H1 (cell line): ENCODE results near the gene RBP3. TPM values are rescaled to one million over a fixed set of nuclear protein-coding genes. Genes with fewer than 3 reads are reported as not detected.

ENCODE experiments used
- CTCF ChIA-PET: fragments of 300-600 bp; sonication (Branson Sonifier 250); formaldehyde crosslinking; loops from one replicate; lab custom pipeline; 2021; ENCODE audit not compliant: partially characterized antibody; lab: Charles Lee
- POLR2A ChIA-PET: fragments of 300-600 bp; sonication (Branson Sonifier 250); formaldehyde crosslinking; loops from one replicate; lab custom pipeline; 2021; ENCODE audit warnings: inconsistent platforms; ENCODE audit not compliant: partially characterized antibody; lab: Charles Lee
- DNase-seq, 2 experiments: peaks; one replicate each; pipeline versions ENCODE4 v3.0.0 to v3.0.0-alpha.2; 2010 to 2022; ENCODE audit warnings: low spot score in 2 of 2, low read depth in 1 of 2, mixed read lengths in 1 of 2
- FAIRE-seq: peaks from 2 replicates; lab custom pipeline; 2011; peaks lifted over from hg19 to GRCh38; lab: Jason Lieb, UNC
- H2AFZ ChIP-seq: 2 replicates; pipeline ENCODE4 v1.8.1; 2012; ENCODE audit warnings: low read length, inconsistent platforms
- H2AK5ac ChIP-seq: 2 replicates; pipeline ENCODE4 v1.6.1; 2013; ENCODE audit warnings: low read depth, low read length
- H2BK120ac ChIP-seq: replicated peaks from 2 replicates; pipeline ENCODE3; 2013; ENCODE audit warnings: low read depth, low read length, inconsistent platforms
- H2BK12ac ChIP-seq: 2 replicates; pipeline ENCODE4 v1.6.1; 2013; ENCODE audit warnings: low read depth, low read length
- H2BK15ac ChIP-seq: 2 replicates; pipeline ENCODE4 v1.6.1; 2013; ENCODE audit warnings: low read length
- H2BK20ac ChIP-seq: 2 replicates; pipeline ENCODE4 v1.6.1; 2013; ENCODE audit warnings: low read length
- H2BK5ac ChIP-seq: 2 replicates; pipeline ENCODE4 v1.6.1; 2013; ENCODE audit warnings: low read depth, low read length
- H3K14ac ChIP-seq: 2 replicates; pipeline ENCODE4 v1.6.1; 2013; ENCODE audit warnings: inconsistent platforms; ENCODE audit not compliant: insufficient read length
- H3K18ac ChIP-seq: 2 replicates; pipeline ENCODE4 v1.6.1; 2013; ENCODE audit warnings: low read length; ENCODE audit errors: extremely low read depth
- H3K23ac ChIP-seq: 2 replicates; pipeline ENCODE4 v1.6.1; 2013; ENCODE audit warnings: inconsistent platforms; ENCODE audit not compliant: insufficient read length
- H3K23me2 ChIP-seq: 2 replicates; pipeline ENCODE4 v1.6.1; 2013; ENCODE audit warnings: low read depth, low read length
- H3K27ac ChIP-seq: 2 replicates; pipeline ENCODE4 v1.6.1; 2011; ENCODE audit warnings: low read depth, low read length, inconsistent platforms
- H3K27me3 ChIP-seq, 4 experiments: replicated peaks in 1 of 4; 1 replicate in 1 of 4; 2 replicates in 3 of 4; pipeline versions ENCODE4 v1.6.1 to v1.8.1; 2011 to 2013; ENCODE audit warnings: low read length in 3 of 4, mild to moderate bottlenecking in 3 of 4, inconsistent platforms in 2 of 4, mixed read lengths in 2 of 4, moderate library complexity in 1 of 4; ENCODE audit not compliant: control insufficient read depth in 3 of 4, insufficient read depth in 3 of 4; ENCODE audit errors: extremely low read depth in 1 of 4
- H3K36me3 ChIP-seq, 4 experiments: 2 replicates each; pipeline versions ENCODE4 v1.6.1 to v1.8.1; 2011 to 2013; ENCODE audit warnings: mild to moderate bottlenecking in 4 of 4, low read length in 3 of 4, moderate library complexity in 2 of 4, control low read depth in 1 of 4, inconsistent platforms in 1 of 4; ENCODE audit not compliant: insufficient read depth in 4 of 4, control insufficient read depth in 2 of 4
- H3K4ac ChIP-seq: replicated peaks from 2 replicates; pipeline ENCODE3; 2013; ENCODE audit warnings: low read length, low read depth, mixed read lengths, inconsistent platforms; ENCODE audit not compliant: insufficient read length
- H3K4me1 ChIP-seq, 4 experiments: replicated peaks in 1 of 4; 1 replicate in 1 of 4; 2 replicates in 3 of 4; pipeline versions ENCODE4 v1.6.1 to v1.8.1; 2011 to 2013; ENCODE audit warnings: low read length in 3 of 4, inconsistent platforms in 2 of 4, mixed read lengths in 1 of 4; ENCODE audit not compliant: insufficient read depth in 4 of 4, control insufficient read depth in 3 of 4
- H3K4me2 ChIP-seq, 2 experiments: 2 replicates each; pipeline versions ENCODE4 v1.6.1 to v1.8.1; 2011 to 2013; ENCODE audit warnings: low read depth in 2 of 2, low read length in 2 of 2, control low read depth in 1 of 2, inconsistent platforms in 1 of 2, mild to moderate bottlenecking in 1 of 2; ENCODE audit not compliant: insufficient read depth in 1 of 2
- H3K4me3 ChIP-seq, 4 experiments: fragments of 200-600, 300-600 bp in 1 of 4; sonication (generic), shearing (Covaris generic), sonication (Bioruptor Twin) in 1 of 4; 2 replicates each; pipeline versions ENCODE4 v1.5.1 to v1.8.1; 2011 to 2016; ENCODE audit warnings: low read length in 4 of 4, low read depth in 3 of 4, control low read depth in 2 of 4, inconsistent platforms in 2 of 4, mild to moderate bottlenecking in 2 of 4, mixed read lengths in 1 of 4, moderate library complexity in 1 of 4; ENCODE audit not compliant: insufficient read depth in 2 of 4; ENCODE audit errors: extremely low read depth in 1 of 4
- H3K56ac ChIP-seq: replicated peaks from 2 replicates; pipeline ENCODE3; 2013; ENCODE audit warnings: low read depth, mild to moderate bottlenecking, mixed read lengths, low read length, inconsistent platforms; ENCODE audit not compliant: insufficient read length
- H3K79me1 ChIP-seq: 2 replicates; pipeline ENCODE4 v1.6.1; 2013; ENCODE audit warnings: low read depth, low read length, control low read depth
- H3K79me2 ChIP-seq, 2 experiments: 2 replicates each; pipeline versions ENCODE4 v1.6.1 to v1.8.1; 2012 to 2013; ENCODE audit warnings: low read length in 2 of 2, mild to moderate bottlenecking in 2 of 2, inconsistent platforms in 1 of 2; ENCODE audit not compliant: insufficient read depth in 2 of 2, control insufficient read depth in 1 of 2
- H3K9ac ChIP-seq, 4 experiments: replicated peaks in 1 of 4; 1 replicate in 1 of 4; 2 replicates in 3 of 4; pipeline versions ENCODE4 v1.6.1 to v1.8.1; 2011 to 2013; ENCODE audit warnings: low read depth in 3 of 4, low read length in 3 of 4, control low read depth in 2 of 4, mild to moderate bottlenecking in 2 of 4, moderate library complexity in 2 of 4, inconsistent platforms in 1 of 4; ENCODE audit errors: extremely low read depth in 1 of 4
- H3K9me3 ChIP-seq, 2 experiments: 2 replicates each; pipeline versions ENCODE4 v1.6.1 to v1.8.1; 2012 to 2013; ENCODE audit warnings: mild to moderate bottlenecking in 2 of 2, moderate library complexity in 2 of 2, control low read depth in 1 of 2, inconsistent platforms in 1 of 2, low read depth in 1 of 2, low read length in 1 of 2, mixed read lengths in 1 of 2; ENCODE audit not compliant: insufficient read depth in 2 of 2
- H4K20me1 ChIP-seq, 2 experiments: replicated peaks in 1 of 2; 2 replicates each; pipeline versions ENCODE3 to v1.8.1; 2011 to 2013; ENCODE audit warnings: inconsistent platforms in 2 of 2, low read length in 2 of 2, mild to moderate bottlenecking in 1 of 2; ENCODE audit not compliant: insufficient read depth in 2 of 2, control insufficient read depth in 1 of 2
- H4K5ac ChIP-seq: 2 replicates; pipeline ENCODE4 v1.6.1; 2013; ENCODE audit warnings: low read length, low read depth, mixed read lengths, inconsistent platforms; ENCODE audit not compliant: insufficient read length
- H4K8ac ChIP-seq: 2 replicates; pipeline ENCODE4 v1.8.0; 2013; ENCODE audit warnings: mild to moderate bottlenecking, moderate library complexity, low read length, inconsistent platforms; ENCODE audit not compliant: insufficient read depth; ENCODE audit errors: extremely low read depth
- H4K91ac ChIP-seq: replicated peaks from 2 replicates; pipeline ENCODE3; 2013; ENCODE audit warnings: low read length, mixed read lengths, inconsistent platforms; ENCODE audit not compliant: insufficient read length
- BCL11A ChIP-seq, 2 experiments: IDR thresholded peaks; one replicate each; pipeline ENCODE4 v1.6.1; 2011; ENCODE audit warnings: low read depth in 2 of 2, low read length in 2 of 2, mild to moderate bottlenecking in 2 of 2
- CEBPB ChIP-seq: IDR thresholded peaks from 2 replicates; pipeline ENCODE4 v1.6.1; 2012; ENCODE audit warnings: low read depth, low read length
- CTCF ChIP-seq, 3 experiments: IDR thresholded peaks; 1 replicate in 2 of 3; 2 replicates in 1 of 3; pipeline versions ENCODE4 v1.5.1 to v1.6.1; 2011; ENCODE audit warnings: low read length in 3 of 3, mild to moderate bottlenecking in 3 of 3, inconsistent platforms in 2 of 3, low read depth in 1 of 3, moderate library complexity in 1 of 3; ENCODE audit not compliant: insufficient read depth in 1 of 3; ENCODE audit errors: control extremely low read depth in 1 of 3
- E2F6 ChIP-seq: IDR thresholded peaks from 2 replicates; pipeline ENCODE4 v1.6.1; 2012; ENCODE audit warnings: inconsistent platforms
- EP300 ChIP-seq, 2 experiments: IDR thresholded peaks; 1 replicate in 1 of 2; 2 replicates in 1 of 2; pipeline ENCODE4 v1.6.1; 2011 to 2012; ENCODE audit warnings: low read depth in 2 of 2, low read length in 2 of 2, mild to moderate bottlenecking in 2 of 2, borderline replicate concordance in 1 of 2, inconsistent platforms in 1 of 2, moderate library complexity in 1 of 2
- NANOG ChIP-seq: IDR thresholded peaks from 2 replicates; pipeline ENCODE4 v1.6.1; 2011; ENCODE audit warnings: low read length, low read depth, mild to moderate bottlenecking, inconsistent platforms; ENCODE audit not compliant: insufficient read depth, poor library complexity, severe bottlenecking
- POLR2AphosphoS5 ChIP-seq: IDR thresholded peaks from 2 replicates; pipeline ENCODE4 v1.6.1; 2011; ENCODE audit warnings: low read depth, low read length
- RBBP5 ChIP-seq: IDR thresholded peaks from 2 replicates; pipeline ENCODE4 v1.7.1; 2012; ENCODE audit warnings: low read depth, mild to moderate bottlenecking, inconsistent platforms, low read length, moderate library complexity, borderline replicate concordance
- RXRA ChIP-seq: IDR thresholded peaks from 2 replicates; pipeline ENCODE4 v1.6.1; 2011; ENCODE audit warnings: low read depth, mild to moderate bottlenecking, low read length, moderate library complexity; ENCODE audit not compliant: insufficient read depth
- SIRT6 ChIP-seq: IDR thresholded peaks from one replicate; pipeline ENCODE4 v1.7.1; 2012; ENCODE audit warnings: low read length, inconsistent platforms
- TBP ChIP-seq: IDR thresholded peaks from 2 replicates; pipeline ENCODE4 v1.6.1; 2011; ENCODE audit warnings: low read depth, low read length, improper control_type of control experiment
- WGBS, 2 experiments: shearing (Covaris generic) in 1 of 2; methylation state at CpG; one replicate each; pipeline versions ENCODE4 v1.1.6 to v1.1.7; 2013 to 2015; ENCODE audit warnings: low lambda C conversion rate in 2 of 2, mixed read lengths in 2 of 2, inconsistent platforms in 1 of 2, low coverage in 1 of 2, missing lambda C conversion rate in 1 of 2; ENCODE audit not compliant: insufficient replicate concordance in 2 of 2, insufficient coverage in 1 of 2, insufficient read length in 1 of 2; ENCODE audit errors: extremely low coverage in 1 of 2, missing lambda C conversion rate in 1 of 2; 5-methylcytosine and 5-hydroxymethylcytosine counted together
- polyA plus RNA-seq, 7 experiments: library from polyadenylated mRNA; depleted of rRNA in 3 of 7; stranded (reverse) in 5 of 7; unstranded in 2 of 7; fragments of >200 nt in 5 of 7; fragments of 200-250 nt in 2 of 7; gene quantifications; 1 replicate in 5 of 7; 2 replicates in 1 of 7; 4 replicates in 1 of 7; pipeline versions ENCODE4 v1.2.1 to v1.2.3, GENCODE V29; 2011 to 2013; ENCODE audit warnings: missing spikeins in 2 of 7, mixed read lengths in 2 of 7
- total RNA-seq: library from RNA; stranded (reverse); fragmentation: NEBNext Ultra II Directional; extraction: Animal tissue kit (Norgen Biotek cat#: 25700); gene quantifications from 2 replicates; pipeline ENCODE4 v1.2.1, GENCODE V29; 2021

Gene RBP3
- total and polyA plus RNA-seq, 2 of the 8 experiments (the other 6 are each of a cell fraction or from before 2014, with no cell fraction given): not detected

- H2BK20ac ChIP-seq: no peak overlapping the region
- DNase-seq (no peak), FAIRE-seq (no peak)
- H2BK120ac ChIP-seq: no peak overlapping the region
- no peaks in the 10 kb centered on the region for H3K9me3 ChIP-seq
- CTCF ChIA-PET: no interaction called here
- no peaks in the 10 kb centered on the region for H3K79me2 ChIP-seq
- no peak overlapping the region for H2BK15ac ChIP-seq
- H4K8ac ChIP-seq: no peak overlapping the region
- H4K5ac ChIP-seq: no peak overlapping the region
- no peak overlapping the region for H3K4ac ChIP-seq
- no peak overlapping the region for H4K91ac ChIP-seq
- H3K36me3 ChIP-seq: no peaks in the 10 kb centered on the region
- no peaks in the 10 kb centered on the region for H3K23me2 ChIP-seq
- H3K79me1 ChIP-seq: no peaks in the 10 kb centered on the region
- 88% methylated on average over 4 of the region's 4 CpGs; no CpG with 5 or more reads in 1 of the 2 experiments for WGBS, 2 experiments
- H3K27me3 ChIP-seq: no peaks in the 10 kb centered on the region
- no peak overlapping the region for H3K14ac ChIP-seq
- no peak overlapping the region for H3K56ac ChIP-seq
- H3K18ac ChIP-seq: no peak overlapping the region
- no peak overlapping the region for H3K4me2 ChIP-seq
- H3K27ac ChIP-seq: no peak overlapping the region
- no peak overlapping the region for H2BK5ac ChIP-seq
- POLR2A ChIA-PET: no interaction called here
- H4K20me1 ChIP-seq: no peaks in the 10 kb centered on the region
- H3K23ac ChIP-seq: no peak overlapping the region
- no peak overlapping the region for H3K4me3 ChIP-seq
- H3K4me1 ChIP-seq: peaks cover 0 to 1% (median under 1%) of the 10 kb centered on the region in 4 experiments; a peak in 3 of 7 replicates
- H3K9ac ChIP-seq: no peak overlapping the region
- no peak overlapping the region for H2AK5ac ChIP-seq
- no peak overlapping the region for H2BK12ac ChIP-seq
- no peak overlapping the region for H2AFZ ChIP-seq
- TF ChIP-seq TBP (no peak), POLR2AphosphoS5 (no peak), SIRT6 (no peak), NANOG (no peak), CEBPB (no peak), RBBP5 (no peak), BCL11A (IDR thresholded peaks at IDR 0.05; ENCODE audit: low read depth in 2 of 2, low read length in 2 of 2) (no peak), E2F6 (no peak), EP300 (IDR thresholded peaks at IDR 0.05; ENCODE audit: borderline replicate concordance in 1 of 2, low read depth in 2 of 2, low read length in 2 of 2) (no peak), RXRA (no peak), CTCF (IDR thresholded peaks at IDR 0.05; ENCODE audit: control extremely low read depth in 1 of 3, insufficient read depth in 1 of 3, low read depth in 1 of 3, low read length in 3 of 3) (no peak)
These were observed 10.9 kb upstream of the RBP3 start for GRCh38 chr10:47337310-47337709.
